H9 (cell line): Measurements from ENCODE around the gene MEGF9. TPM values are rescaled to one million over a fixed set of nuclear protein-coding genes. Genes with fewer than 3 reads are reported as not detected.

ENCODE experiments used
- DNase-seq: peaks from one replicate; pipeline ENCODE4 v3.0.0-alpha.2; 2017
- H2AFZ ChIP-seq: one replicate; pipeline ENCODE4 v1.6.1; 2013; ENCODE audit warnings: mild to moderate bottlenecking, low read length, control low read depth, moderate library complexity
- H2AK5ac ChIP-seq: 2 replicates; pipeline ENCODE4 v1.6.1; 2013; ENCODE audit warnings: low read length, control low read depth, mixed read lengths; ENCODE audit not compliant: insufficient read length
- H2BK120ac ChIP-seq: one replicate; pipeline ENCODE4 v1.6.1; 2013; ENCODE audit warnings: low read depth, mild to moderate bottlenecking, low read length, control low read depth, inconsistent platforms; ENCODE audit not compliant: poor library complexity, severe bottlenecking
- H2BK12ac ChIP-seq: 2 replicates; pipeline ENCODE4 v1.6.1; 2013; ENCODE audit warnings: low read length, control low read depth, mixed read lengths, low read depth; ENCODE audit not compliant: insufficient read length
- H2BK15ac ChIP-seq: 2 replicates; pipeline ENCODE4 v1.6.1; 2013; ENCODE audit warnings: low read depth, low read length, control low read depth
- H2BK20ac ChIP-seq: one replicate; pipeline ENCODE4 v1.6.1; 2013; ENCODE audit warnings: low read depth, mild to moderate bottlenecking, low read length, control low read depth, inconsistent platforms; ENCODE audit not compliant: poor library complexity, severe bottlenecking
- H2BK5ac ChIP-seq: 2 replicates; pipeline ENCODE4 v1.6.1; 2013; ENCODE audit warnings: low read length, control low read depth, mixed read lengths; ENCODE audit not compliant: insufficient read length
- H3K14ac ChIP-seq: 2 replicates; pipeline ENCODE4 v1.6.1; 2013; ENCODE audit warnings: low read length, control low read depth; ENCODE audit not compliant: insufficient read depth
- H3K18ac ChIP-seq: 2 replicates; pipeline ENCODE4 v1.6.1; 2013; ENCODE audit warnings: low read depth, mild to moderate bottlenecking, mixed read lengths, low read length, control low read depth; ENCODE audit not compliant: insufficient read length
- H3K23ac ChIP-seq: 2 replicates; pipeline ENCODE4 v1.6.1; 2013; ENCODE audit warnings: low read length, control low read depth, mixed read lengths, low read depth; ENCODE audit not compliant: insufficient read length
- H3K23me2 ChIP-seq: 2 replicates; pipeline ENCODE4 v1.6.1; 2013; ENCODE audit warnings: low read depth, mild to moderate bottlenecking, mixed read lengths, low read length, control low read depth; ENCODE audit not compliant: insufficient read length, poor library complexity, severe bottlenecking
- H3K27ac ChIP-seq: 2 replicates; pipeline ENCODE4 v1.5.1; 2013; ENCODE audit warnings: low read length, control low read depth, mixed read lengths, low read depth; ENCODE audit not compliant: insufficient read length
- H3K27me3 ChIP-seq: 2 replicates; pipeline ENCODE4 v1.6.1; 2013; ENCODE audit warnings: low read length, control low read depth, inconsistent platforms; ENCODE audit not compliant: insufficient read depth
- H3K4ac ChIP-seq: 2 replicates; pipeline ENCODE4 v1.6.1; 2013; ENCODE audit warnings: low read depth, mild to moderate bottlenecking, control low read depth, inconsistent platforms, low read length, moderate library complexity
- H3K4me1 ChIP-seq: 2 replicates; pipeline ENCODE4 v1.6.1; 2013; ENCODE audit warnings: low read length, control low read depth, inconsistent platforms; ENCODE audit not compliant: insufficient read depth
- H3K4me2 ChIP-seq: 2 replicates; pipeline ENCODE4 v1.6.1; 2013; ENCODE audit warnings: low read length, control low read depth, mixed read lengths; ENCODE audit not compliant: insufficient read length, insufficient read depth
- H3K56ac ChIP-seq: 2 replicates; pipeline ENCODE4 v1.6.1; 2013; ENCODE audit warnings: low read depth, mild to moderate bottlenecking, mixed read lengths, low read length, control low read depth; ENCODE audit not compliant: insufficient read length
- H3K79me1 ChIP-seq: 2 replicates; pipeline ENCODE4 v1.6.1; 2013; ENCODE audit warnings: low read depth, mild to moderate bottlenecking, moderate library complexity, low read length, control low read depth, inconsistent platforms; ENCODE audit not compliant: insufficient read depth, poor library complexity, severe bottlenecking
- H3K79me2 ChIP-seq: 2 replicates; pipeline ENCODE4 v1.6.1; 2013; ENCODE audit warnings: low read length, control low read depth, inconsistent platforms; ENCODE audit not compliant: insufficient read depth
- H3K9ac ChIP-seq: 2 replicates; pipeline ENCODE4 v1.6.1; 2013; ENCODE audit warnings: low read length, control low read depth, mixed read lengths; ENCODE audit not compliant: insufficient read length; ENCODE audit errors: extremely low read depth
- H3K9me3 ChIP-seq: one replicate; pipeline ENCODE4 v1.6.1; 2013; ENCODE audit warnings: low read depth, low read length, inconsistent platforms; ENCODE audit not compliant: control insufficient read depth
- H3T11ph ChIP-seq: one replicate; pipeline ENCODE4 v1.6.1; 2013; ENCODE audit warnings: mild to moderate bottlenecking, low read length, control low read depth, inconsistent platforms
- H4K20me1 ChIP-seq: one replicate; pipeline ENCODE4 v1.6.1; 2013; ENCODE audit not compliant: control insufficient read depth, insufficient read length, insufficient read depth
- H4K5ac ChIP-seq: 2 replicates; pipeline ENCODE4 v1.6.1; 2013; ENCODE audit warnings: low read depth, mild to moderate bottlenecking, mixed read lengths, low read length, control low read depth; ENCODE audit not compliant: insufficient read length
- H4K8ac ChIP-seq: replicated peaks from 2 replicates; pipeline ENCODE4 v1.6.1; 2013; ENCODE audit warnings: low read length, control low read depth, mixed read lengths, low read depth; ENCODE audit not compliant: insufficient read length
- H4K91ac ChIP-seq: 2 replicates; pipeline ENCODE4 v1.6.1; 2013; ENCODE audit warnings: low read depth, mild to moderate bottlenecking, moderate library complexity, mixed read lengths, low read length, control low read depth; ENCODE audit not compliant: insufficient read length
- H3K27ac Mint-ChIP-seq, 3 experiments: 2 replicates in 2 of 3; 3 replicates in 1 of 3; pipeline ENCODE4 v1.8.0; 2020 to 2021; ENCODE audit warnings: mixed read lengths in 3 of 3, mild to moderate bottlenecking in 1 of 3, moderate library complexity in 1 of 3
- H3K27me3 Mint-ChIP-seq: 2 replicates; pipeline ENCODE4 v1.8.0; 2021; ENCODE audit warnings: low read depth, mild to moderate bottlenecking, moderate library complexity, mixed read lengths
- H3K36me3 Mint-ChIP-seq, 3 experiments: 2 replicates in 2 of 3; 3 replicates in 1 of 3; pipeline ENCODE4 v1.8.0; 2020 to 2021; ENCODE audit warnings: low read depth in 3 of 3, mixed read lengths in 3 of 3; ENCODE audit not compliant: insufficient read depth in 1 of 3
- H3K4me1 Mint-ChIP-seq, 2 experiments: 2 replicates each; pipeline ENCODE4 v1.8.0; 2020; ENCODE audit warnings: mixed read lengths in 2 of 2
- H3K4me3 Mint-ChIP-seq, 2 experiments: 2 replicates in 1 of 2; 3 replicates in 1 of 2; pipeline ENCODE4 v1.8.0; 2020 to 2021; ENCODE audit warnings: mild to moderate bottlenecking in 2 of 2, mixed read lengths in 2 of 2, moderate library complexity in 1 of 2
- H3K9me3 Mint-ChIP-seq, 2 experiments: 2 replicates in 1 of 2; 3 replicates in 1 of 2; pipeline ENCODE4 v1.8.0; 2020; ENCODE audit warnings: mild to moderate bottlenecking in 2 of 2, mixed read lengths in 2 of 2, moderate library complexity in 1 of 2
- CTCF ChIP-seq: fragments of 200-600 bp; sonication (generic); conservative IDR thresholded peaks from 3 replicates; pipeline ENCODE4 v1.8.0; 2021; ENCODE audit warnings: antibody characterized with exemption, mild to moderate bottlenecking
- total RNA-seq: library from RNA; stranded (reverse); gene quantifications from 2 replicates; pipeline ENCODE4 v1.2.1, GENCODE V29; 2021

Gene MEGF9
- total RNA-seq, 1 experiment from 2014 or later: 0.94 TPM

- H3T11ph ChIP-seq: no peak overlapping the region
- H2BK5ac ChIP-seq: no peak overlapping the region
- TF ChIP-seq CTCF: no peak
- no peak overlapping the region for H2BK15ac ChIP-seq
- no peak overlapping the region for H3K4me3 Mint-ChIP-seq
- DNase-seq: no peak
- no peaks in the 10 kb centered on the region for H3K9me3 ChIP-seq
- no peak overlapping the region for H2BK120ac ChIP-seq
- no peaks in the 10 kb centered on the region for H3K4me1 Mint-ChIP-seq
- H3K27ac Mint-ChIP-seq: no peak overlapping the region
- H4K91ac ChIP-seq: no peak overlapping the region
- no peak overlapping the region for H3K14ac ChIP-seq
- no peaks in the 10 kb centered on the region; a peak in 1 of 7 replicates for H3K36me3 Mint-ChIP-seq
- no peaks in the 10 kb centered on the region for H3K4me1 ChIP-seq
- no peak overlapping the region for H3K23ac ChIP-seq
- H2BK12ac ChIP-seq: no peak overlapping the region
- H3K4me2 ChIP-seq: no peak overlapping the region
- H3K4ac ChIP-seq: no peak overlapping the region
- H2BK20ac ChIP-seq: no peak overlapping the region
- no peaks in the 10 kb centered on the region for H4K20me1 ChIP-seq
- no peaks in the 10 kb centered on the region for H3K27me3 ChIP-seq
- peaks cover 3% of the 10 kb centered on the region for H3K27me3 Mint-ChIP-seq
- no peaks in the 10 kb centered on the region for H3K79me1 ChIP-seq
- H3K27ac ChIP-seq: no peak overlapping the region
- H3K9ac ChIP-seq: no peak overlapping the region
- H3K9me3 Mint-ChIP-seq: peaks cover 2 to 5% of the 10 kb centered on the region in 2 experiments; a peak in 2 of 5 replicates
- H3K79me2 ChIP-seq: no peaks in the 10 kb centered on the region
- H2AFZ ChIP-seq: no peak overlapping the region
- no peaks in the 10 kb centered on the region for H3K23me2 ChIP-seq
- no peak overlapping the region for H3K18ac ChIP-seq
- H3K56ac ChIP-seq: no peak overlapping the region
- no peak overlapping the region for H2AK5ac ChIP-seq
- H4K5ac ChIP-seq: no peak overlapping the region
- no peak overlapping the region for H4K8ac ChIP-seq
Measured at GRCh38 chr9:120663950-120664349, 50.3 kb downstream of the MEGF9 start.
